GM18951 (cell line): ENCODE data around the gene SNRPD3.
"Not testable (repeated sequence)": the region's sequence is repeated elsewhere in the genome, so short reads cannot be mapped to it uniquely, and the experiment has no call there.

Source experiments
- POLR2A ChIP-seq: IDR thresholded peaks from 4 replicates; pipeline ENCODE4 v1.6.1; 2011; ENCODE audit warnings: mild to moderate bottlenecking; ENCODE audit not compliant: insufficient read length, insufficient read depth; ENCODE audit errors: extremely low read depth
- in situ Hi-C: fragments of 300-500 bp; cut with MboI; formaldehyde crosslinking; loops from one replicate; pipeline ENCODE4 v1.12.0; 2022; ENCODE audit warnings: low sequenced_read_pairs, mixed read lengths, inconsistent platforms; ENCODE audit not compliant: unreplicated experiment

SNRPD3 gene

GRCh38 chr22:24595228-24595627, 39.4 kb downstream of the SNRPD3 start:
- TF ChIP-seq POLR2A, result no peak
- in situ Hi-C loops, result no loop called here

- in situ Hi-C loops, result no loop called here
- no peak for TF ChIP-seq POLR2A
These were observed 40.1 kb downstream of the SNRPD3 start for GRCh38 chr22:24595863-24596262.

- in situ Hi-C loops, result not testable (repeated sequence)
These were observed 41.3 kb downstream of the SNRPD3 start for GRCh38 chr22:24597076-24597475.

- in situ Hi-C loops, result no loop called here
- no peak for TF ChIP-seq POLR2A
These were observed 43.7 kb downstream of the SNRPD3 start for GRCh38 chr22:24599514-24599913.

- in situ Hi-C loops, result loop anchor here (10.0 kb wide), 1 partner anchor 925 kb away; no protein-coding TSS in a partner anchor
These were observed 44.3 kb downstream of the SNRPD3 start for GRCh38 chr22:24599958-24600715.

GRCh38 chr22:24601217-24602104, 45.7 kb downstream of the SNRPD3 start:
- no peak for TF ChIP-seq POLR2A
- in situ Hi-C loops, result loop anchor here (10.0 kb wide), 1 partner anchor 927 kb away; no protein-coding TSS in a partner anchor

GRCh38 chr22:24602105-24602749, 46.4 kb downstream of the SNRPD3 start:
- in situ Hi-C loops, result loop anchor here (10.0 kb wide), 1 partner anchor 927 kb away; no protein-coding TSS in a partner anchor

- in situ Hi-C loops, result loop anchor here (10.0 kb wide), 1 partner anchor 928 kb away; no protein-coding TSS in a partner anchor
These were observed 47.3 kb downstream of the SNRPD3 start, which contains the start of gene GGT1 for GRCh38 chr22:24602847-24603769. Gene GGT1 (plus strand): TSS chr22:24603193. CDS start chr22:24611082, 7,889 bp downstream.

- in situ Hi-C loops, result loop anchor here (10.0 kb wide), 1 partner anchor 929 kb away; no protein-coding TSS in a partner anchor
These were observed 48.2 kb downstream of the SNRPD3 start for GRCh38 chr22:24603770-24604629.

GRCh38 chr22:24606340-24606739, 50.5 kb downstream of the SNRPD3 start:
- in situ Hi-C loops, result loop anchor here (10.0 kb wide), 1 partner anchor 932 kb away; no protein-coding TSS in a partner anchor

- peak; percentile 33 for TF ChIP-seq POLR2A
- in situ Hi-C loops, result loop anchor here (10.0 kb wide), 1 partner anchor 933 kb away; no protein-coding TSS in a partner anchor
These were observed 51.7 kb downstream of the SNRPD3 start for GRCh38 chr22:24607429-24607983.

GRCh38 chr22:24608327-24608726, 52.5 kb downstream of the SNRPD3 start:
- in situ Hi-C loops, result loop anchor here (10.0 kb wide), 1 partner anchor 934 kb away; no protein-coding TSS in a partner anchor

- in situ Hi-C loops, result loop anchor here (10.0 kb wide), 1 partner anchor 935 kb away; no protein-coding TSS in a partner anchor
These were observed 54.1 kb downstream of the SNRPD3 start for GRCh38 chr22:24609888-24610287.

GRCh38 chr22:24614794-24615193, 59.0 kb downstream of the SNRPD3 start:
- in situ Hi-C loops, result not testable (repeated sequence)

GRCh38 chr22:24621244-24621643, 65.4 kb downstream of the SNRPD3 start:
- in situ Hi-C loops, result not testable (repeated sequence)

- in situ Hi-C loops, result not testable (repeated sequence)
These were observed 66.8 kb downstream of the SNRPD3 start for GRCh38 chr22:24622596-24622995.
